C4-2B (cell line): Measurements from ENCODE around the gene MPPE1.
"Not testable (repeated sequence)": the region's sequence is repeated elsewhere in the genome, so short reads cannot be mapped to it uniquely, and the experiment has no call there.

Experiments used
- ZFX ChIP-seq: fragments of 450-650 bp; IDR thresholded peaks from 2 replicates; pipeline ENCODE4 v1.6.1; 2017
- TF ChIP-seq, protein P1 (sequence below): fragments of 450-650 bp; conservative IDR thresholded peaks from 2 replicates; pipeline ENCODE4 v1.5.1; 2017; ENCODE audit warnings: mild to moderate bottlenecking

- TF ChIP-seq, protein P1, sequence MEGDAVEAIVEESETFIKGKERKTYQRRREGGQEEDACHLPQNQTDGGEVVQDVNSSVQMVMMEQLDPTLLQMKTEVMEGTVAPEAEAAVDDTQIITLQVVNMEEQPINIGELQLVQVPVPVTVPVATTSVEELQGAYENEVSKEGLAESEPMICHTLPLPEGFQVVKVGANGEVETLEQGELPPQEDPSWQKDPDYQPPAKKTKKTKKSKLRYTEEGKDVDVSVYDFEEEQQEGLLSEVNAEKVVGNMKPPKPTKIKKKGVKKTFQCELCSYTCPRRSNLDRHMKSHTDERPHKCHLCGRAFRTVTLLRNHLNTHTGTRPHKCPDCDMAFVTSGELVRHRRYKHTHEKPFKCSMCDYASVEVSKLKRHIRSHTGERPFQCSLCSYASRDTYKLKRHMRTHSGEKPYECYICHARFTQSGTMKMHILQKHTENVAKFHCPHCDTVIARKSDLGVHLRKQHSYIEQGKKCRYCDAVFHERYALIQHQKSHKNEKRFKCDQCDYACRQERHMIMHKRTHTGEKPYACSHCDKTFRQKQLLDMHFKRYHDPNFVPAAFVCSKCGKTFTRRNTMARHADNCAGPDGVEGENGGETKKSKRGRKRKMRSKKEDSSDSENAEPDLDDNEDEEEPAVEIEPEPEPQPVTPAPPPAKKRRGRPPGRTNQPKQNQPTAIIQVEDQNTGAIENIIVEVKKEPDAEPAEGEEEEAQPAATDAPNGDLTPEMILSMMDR, result not testable (repeated sequence)
- TF ChIP-seq ZFX, result not testable (repeated sequence)
Observed at GRCh38 chr18:11892438-11892837, 15.7 kb downstream of the MPPE1 start.
